GM19467 (cell line): ENCODE measurements around the gene PKN2.
A peak's percentile ranks its signal among the peaks of the same experiment; 100 is the strongest.

Source experiments
- ATAC-seq: cut with Tn5 transposase; IDR thresholded peaks from one replicate; pipeline ENCODE4 v1.9.1; 2021; ENCODE audit warnings: mild to moderate bottlenecking, moderate library complexity; ENCODE audit not compliant: unreplicated experiment

The PKN2 gene

GRCh38 chr1:88683541-88684481, at the start of gene PKN2:
TSS of gene PKN2 (plus strand) at chr1:88684273. CDS start at chr1:88684581, 308 bp downstream.
- peak; percentile 83 for ATAC-seq

GRCh38 chr1:88634538-88634937, 49.5 kb upstream of the PKN2 start:
- ATAC-seq: no peak

GRCh38 chr1:88640060-88640459, 44.0 kb upstream of the PKN2 start:
- no peak for ATAC-seq

GRCh38 chr1:88645886-88646285, 38.2 kb upstream of the PKN2 start:
- no peak for ATAC-seq

- no peak for ATAC-seq
Measured at GRCh38 chr1:88646476-88647248, 37.4 kb upstream of the PKN2 start.

GRCh38 chr1:88647249-88647645, 36.8 kb upstream of the PKN2 start:
- ATAC-seq: no peak

- no peak for ATAC-seq
Measured at GRCh38 chr1:88647749-88648415, 36.2 kb upstream of the PKN2 start.

- ATAC-seq: no peak
Measured at GRCh38 chr1:88648706-88649105, 35.4 kb upstream of the PKN2 start.

- ATAC-seq: no peak
Measured at GRCh38 chr1:88649932-88650331, 34.1 kb upstream of the PKN2 start.

- no peak for ATAC-seq
Measured at GRCh38 chr1:88650676-88651418, 33.2 kb upstream of the PKN2 start.

GRCh38 chr1:88655140-88655539, 28.9 kb upstream of the PKN2 start:
- ATAC-seq: no peak

GRCh38 chr1:88655685-88656299, 28.3 kb upstream of the PKN2 start:
- no peak for ATAC-seq

GRCh38 chr1:88658419-88658818, 25.7 kb upstream of the PKN2 start:
- ATAC-seq: no peak

- ATAC-seq: no peak
Measured at GRCh38 chr1:88659552-88659951, 24.5 kb upstream of the PKN2 start.

GRCh38 chr1:88661188-88661587, 22.9 kb upstream of the PKN2 start:
- ATAC-seq: no peak

GRCh38 chr1:88661951-88662699, 21.9 kb upstream of the PKN2 start:
- ATAC-seq: no peak

- no peak for ATAC-seq
Measured at GRCh38 chr1:88662723-88663122, 21.4 kb upstream of the PKN2 start.

- ATAC-seq: no peak
Measured at GRCh38 chr1:88668405-88668804, 15.7 kb upstream of the PKN2 start.

GRCh38 chr1:88670462-88670861, 13.6 kb upstream of the PKN2 start:
- ATAC-seq: no peak

- ATAC-seq: no peak
Measured at GRCh38 chr1:88673446-88673845, 10.6 kb upstream of the PKN2 start.
